ENCODE results near the gene TOX3.
A peak's percentile ranks its signal among the peaks of the same experiment; 100 is the strongest.

Gene TOX3

GRCh38 chr16:52521570-52521969 is 25.4 kb downstream of the TOX3 start:
- no peak overlapping the region for H3K27ac ChIP-seq (ENCODE audit: low read depth in 2 of 2, low read length in 2 of 2)
- no peaks in the 10 kb centered on the region for H3K4me1 ChIP-seq (ENCODE audit: control insufficient read depth in 2 of 2, insufficient read depth in 2 of 2, low read length in 2 of 2)
- H3K9me3 ChIP-seq (ENCODE audit: control insufficient read depth in 2 of 2, low read length in 2 of 2), result no peaks in the 10 kb centered on the region
- no peak overlapping the region for H3K9ac ChIP-seq (ENCODE audit: low read depth in 1 of 2, low read length in 2 of 2)
- peaks cover 0 to 11% of the 10 kb centered on the region in 2 donors for H3K36me3 ChIP-seq (ENCODE audit: control insufficient read depth in 2 of 2, insufficient read depth in 2 of 2, low read length in 2 of 2)
- H3K27me3 ChIP-seq (ENCODE audit: control insufficient read depth in 2 of 2, insufficient read depth in 2 of 2, low read length in 2 of 2), result no peaks in the 10 kb centered on the region
- H3K4me3 ChIP-seq (ENCODE audit: low read length in 2 of 2), result no peak overlapping the region

DNA sequence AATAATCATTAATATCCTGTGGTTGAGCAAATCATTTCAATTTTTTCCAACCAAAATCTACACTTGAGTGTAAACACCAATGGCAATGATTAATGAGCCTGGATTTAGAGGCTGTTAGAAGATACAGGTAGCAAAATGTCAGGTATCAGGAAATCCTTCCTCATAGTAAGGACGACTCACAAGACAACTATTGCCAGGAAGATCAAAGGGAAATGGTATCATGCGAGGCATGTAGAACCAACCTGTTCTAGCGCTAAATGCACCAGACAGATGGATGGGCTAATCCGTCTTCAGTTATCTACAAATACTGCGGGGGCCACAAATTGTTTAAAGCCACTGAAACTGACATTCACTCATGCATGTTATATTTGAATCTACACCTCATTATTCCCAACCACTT is 28.1 kb downstream of the TOX3 start:
- no peaks in the 10 kb centered on the region for H3K9me3 ChIP-seq (ENCODE audit: control insufficient read depth in 2 of 2, low read length in 2 of 2)
- no peak overlapping the region for H3K9ac ChIP-seq (ENCODE audit: low read depth in 1 of 2, low read length in 2 of 2)
- H3K27me3 ChIP-seq (ENCODE audit: control insufficient read depth in 2 of 2, insufficient read depth in 2 of 2, low read length in 2 of 2), result no peaks in the 10 kb centered on the region
- peaks cover 0 to 11% of the 10 kb centered on the region in 2 donors for H3K36me3 ChIP-seq (ENCODE audit: control insufficient read depth in 2 of 2, insufficient read depth in 2 of 2, low read length in 2 of 2)
- no peak overlapping the region for H3K4me3 ChIP-seq (ENCODE audit: low read length in 2 of 2)
- H3K4me1 ChIP-seq (ENCODE audit: control insufficient read depth in 2 of 2, insufficient read depth in 2 of 2, low read length in 2 of 2), result no peaks in the 10 kb centered on the region
- H3K27ac ChIP-seq (ENCODE audit: low read depth in 2 of 2, low read length in 2 of 2), result no peak overlapping the region

- H3K27ac ChIP-seq (ENCODE audit: low read depth in 2 of 2, low read length in 2 of 2), result no peak overlapping the region
- no peaks in the 10 kb centered on the region for H3K9me3 ChIP-seq (ENCODE audit: control insufficient read depth in 2 of 2, low read length in 2 of 2)
- no peaks in the 10 kb centered on the region for H3K27me3 ChIP-seq (ENCODE audit: control insufficient read depth in 2 of 2, insufficient read depth in 2 of 2, low read length in 2 of 2)
- H3K36me3 ChIP-seq (ENCODE audit: control insufficient read depth in 2 of 2, insufficient read depth in 2 of 2, low read length in 2 of 2), result peaks cover 3 to 6% of the 10 kb centered on the region in 2 donors
- no peaks in the 10 kb centered on the region for H3K4me1 ChIP-seq (ENCODE audit: control insufficient read depth in 2 of 2, insufficient read depth in 2 of 2, low read length in 2 of 2)
- H3K9ac ChIP-seq (ENCODE audit: low read depth in 1 of 2, low read length in 2 of 2), result no peak overlapping the region
- H3K4me3 ChIP-seq (ENCODE audit: low read length in 2 of 2), result no peak overlapping the region
These were observed 31.8 kb downstream of the TOX3 start for GRCh38 chr16:52515068-52515671.

GRCh38 chr16:52512297-52512987 is 34.5 kb downstream of the TOX3 start:
- H3K4me1 ChIP-seq (ENCODE audit: control insufficient read depth in 2 of 2, insufficient read depth in 2 of 2, low read length in 2 of 2), result no peaks in the 10 kb centered on the region
- no peak overlapping the region for H3K4me3 ChIP-seq (ENCODE audit: low read length in 2 of 2)
- H3K27me3 ChIP-seq (ENCODE audit: control insufficient read depth in 2 of 2, insufficient read depth in 2 of 2, low read length in 2 of 2), result no peaks in the 10 kb centered on the region
- no peak overlapping the region for H3K9ac ChIP-seq (ENCODE audit: low read depth in 1 of 2, low read length in 2 of 2)
- H3K36me3 ChIP-seq (ENCODE audit: control insufficient read depth in 2 of 2, insufficient read depth in 2 of 2, low read length in 2 of 2), result peaks cover 0 to 3% of the 10 kb centered on the region in 2 donors
- H3K27ac ChIP-seq (ENCODE audit: low read depth in 2 of 2, low read length in 2 of 2), result no peak overlapping the region
- no peaks in the 10 kb centered on the region for H3K9me3 ChIP-seq (ENCODE audit: control insufficient read depth in 2 of 2, low read length in 2 of 2)

DNA sequence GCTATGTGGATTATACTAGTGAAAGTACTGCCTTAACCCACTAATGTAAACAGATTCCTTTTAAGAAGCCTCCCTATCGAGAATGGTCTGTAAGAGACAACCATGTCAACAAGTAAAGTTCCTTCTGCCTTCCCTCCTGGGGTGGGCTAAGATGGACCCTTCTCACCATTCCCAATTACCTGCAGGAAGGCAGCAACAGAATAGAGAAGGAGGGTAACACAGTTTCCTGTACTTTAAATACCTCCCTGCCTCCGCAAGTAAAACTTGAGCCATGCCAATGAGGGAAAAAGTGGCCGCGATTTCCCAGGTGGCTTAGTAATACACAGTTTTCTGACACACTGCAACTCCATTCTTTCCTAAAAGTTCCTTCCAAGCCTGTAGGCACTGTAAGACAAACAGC is 45.2 kb downstream of the TOX3 start:
- no peak overlapping the region for H3K9ac ChIP-seq (ENCODE audit: low read depth in 1 of 2, low read length in 2 of 2)
- peaks cover 11 to 20% of the 10 kb centered on the region in 2 donors for H3K4me1 ChIP-seq (ENCODE audit: control insufficient read depth in 2 of 2, insufficient read depth in 2 of 2, low read length in 2 of 2)
- no peak overlapping the region for H3K27ac ChIP-seq (ENCODE audit: low read depth in 2 of 2, low read length in 2 of 2)
- no peaks in the 10 kb centered on the region for H3K27me3 ChIP-seq (ENCODE audit: control insufficient read depth in 2 of 2, insufficient read depth in 2 of 2, low read length in 2 of 2)
- H3K9me3 ChIP-seq (ENCODE audit: control insufficient read depth in 2 of 2, low read length in 2 of 2), result no peaks in the 10 kb centered on the region
- H3K36me3 ChIP-seq (ENCODE audit: control insufficient read depth in 2 of 2, insufficient read depth in 2 of 2, low read length in 2 of 2), result no peaks in the 10 kb centered on the region
- no peak overlapping the region for H3K4me3 ChIP-seq (ENCODE audit: low read length in 2 of 2)

DNA sequence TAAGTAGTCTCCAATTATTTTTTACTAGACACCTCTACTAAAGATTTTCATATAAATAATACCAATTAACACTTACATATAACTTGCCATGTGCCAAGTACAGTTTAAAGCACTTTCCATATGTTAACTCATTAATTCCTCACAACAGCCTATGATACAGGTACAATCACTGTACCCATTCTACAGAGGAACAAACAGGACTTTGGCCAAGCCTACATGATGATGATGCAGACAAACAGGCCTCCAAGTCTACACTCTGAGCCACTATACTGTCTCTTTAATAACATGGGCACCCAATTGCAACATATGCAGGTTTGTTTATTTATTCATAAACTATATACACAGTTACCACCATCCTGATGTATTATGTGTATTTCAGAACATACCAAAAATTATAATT is 46.0 kb downstream of the TOX3 start:
- Histone ChIP-seq H3K36me3 (ENCODE audit: control insufficient read depth in 2 of 2, insufficient read depth in 2 of 2, low read length in 2 of 2) (no peaks in the 10 kb centered on the region), H3K4me3 (ENCODE audit: low read length in 2 of 2) (no peak overlapping the region), H3K27ac (ENCODE audit: low read depth in 2 of 2, low read length in 2 of 2) (no peak overlapping the region), H3K27me3 (ENCODE audit: control insufficient read depth in 2 of 2, insufficient read depth in 2 of 2, low read length in 2 of 2) (no peaks in the 10 kb centered on the region), H3K4me1 (ENCODE audit: control insufficient read depth in 2 of 2, insufficient read depth in 2 of 2, low read length in 2 of 2) (peaks cover 15 to 22% of the 10 kb centered on the region in 2 donors), H3K9me3 (ENCODE audit: control insufficient read depth in 2 of 2, low read length in 2 of 2) (no peaks in the 10 kb centered on the region), H3K9ac (ENCODE audit: low read depth in 1 of 2, low read length in 2 of 2) (no peak overlapping the region)

DNA sequence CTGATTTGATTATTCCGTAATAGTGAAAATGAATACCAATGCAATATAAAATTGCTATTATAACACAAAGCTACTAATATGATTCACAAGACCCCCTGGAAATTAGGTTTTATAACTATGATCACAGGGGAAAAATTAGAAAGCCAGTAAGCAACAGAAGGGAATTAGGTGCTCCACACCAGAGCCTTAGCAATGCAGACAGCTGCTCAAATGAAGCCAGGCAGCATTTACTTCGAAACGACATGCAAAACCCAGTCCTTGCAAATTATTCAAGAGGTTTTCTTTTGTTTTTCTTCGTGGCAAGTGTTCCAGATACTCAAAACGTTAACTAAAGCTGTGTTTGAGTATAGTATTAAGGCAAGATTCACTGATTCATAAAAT is 47.9 kb downstream of the TOX3 start:
- H3K27me3 ChIP-seq (ENCODE audit: control insufficient read depth in 2 of 2, insufficient read depth in 2 of 2, low read length in 2 of 2), result no peaks in the 10 kb centered on the region
- no peaks in the 10 kb centered on the region for H3K9me3 ChIP-seq (ENCODE audit: control insufficient read depth in 2 of 2, low read length in 2 of 2)
- no peak overlapping the region for H3K9ac ChIP-seq (ENCODE audit: low read depth in 1 of 2, low read length in 2 of 2)
- peaks cover 25 to 40% of the 10 kb centered on the region in 2 donors for H3K4me1 ChIP-seq (ENCODE audit: control insufficient read depth in 2 of 2, insufficient read depth in 2 of 2, low read length in 2 of 2)
- no peak overlapping the region for H3K4me3 ChIP-seq (ENCODE audit: low read length in 2 of 2)
- H3K36me3 ChIP-seq (ENCODE audit: control insufficient read depth in 2 of 2, insufficient read depth in 2 of 2, low read length in 2 of 2), result no peaks in the 10 kb centered on the region
- no peak overlapping the region for H3K27ac ChIP-seq (ENCODE audit: low read depth in 2 of 2, low read length in 2 of 2)

GRCh38 chr16:52498328-52499059 is 48.4 kb downstream of the TOX3 start:
- H3K9ac ChIP-seq (ENCODE audit: low read depth in 1 of 2, low read length in 2 of 2), result no peak overlapping the region
- H3K36me3 ChIP-seq (ENCODE audit: control insufficient read depth in 2 of 2, insufficient read depth in 2 of 2, low read length in 2 of 2), result no peaks in the 10 kb centered on the region
- no peaks in the 10 kb centered on the region for H3K27me3 ChIP-seq (ENCODE audit: control insufficient read depth in 2 of 2, insufficient read depth in 2 of 2, low read length in 2 of 2)
- no peaks in the 10 kb centered on the region for H3K9me3 ChIP-seq (ENCODE audit: control insufficient read depth in 2 of 2, low read length in 2 of 2)
- H3K4me3 ChIP-seq (ENCODE audit: low read length in 2 of 2), result peak overlapping the region in 1 of 2 donors; percentile 15
- peak overlapping the region; percentile 48 to 60 for H3K27ac ChIP-seq (ENCODE audit: low read depth in 2 of 2, low read length in 2 of 2)
- peaks cover 28 to 45% of the 10 kb centered on the region in 2 donors for H3K4me1 ChIP-seq (ENCODE audit: control insufficient read depth in 2 of 2, insufficient read depth in 2 of 2, low read length in 2 of 2)

GRCh38 chr16:52497067-52497816 is 49.7 kb downstream of the TOX3 start:
- Histone ChIP-seq H3K36me3 (ENCODE audit: control insufficient read depth in 2 of 2, insufficient read depth in 2 of 2, low read length in 2 of 2) (no peaks in the 10 kb centered on the region), H3K9ac (ENCODE audit: low read depth in 1 of 2, low read length in 2 of 2) (no peak overlapping the region), H3K4me3 (ENCODE audit: low read length in 2 of 2) (no peak overlapping the region), H3K27me3 (ENCODE audit: control insufficient read depth in 2 of 2, insufficient read depth in 2 of 2, low read length in 2 of 2) (no peaks in the 10 kb centered on the region), H3K27ac (ENCODE audit: low read depth in 2 of 2, low read length in 2 of 2) (peak overlapping the region; percentile 6 to 56), H3K9me3 (ENCODE audit: control insufficient read depth in 2 of 2, low read length in 2 of 2) (no peaks in the 10 kb centered on the region), H3K4me1 (ENCODE audit: control insufficient read depth in 2 of 2, insufficient read depth in 2 of 2, low read length in 2 of 2) (peaks cover 28 to 49% of the 10 kb centered on the region in 2 donors)

Measured in mucosa of rectum (tissue), 2 donors.